HG02973 (cell line): ENCODE results near the gene USP40.

Source experiments
- ATAC-seq: cut with Tn5 transposase; IDR thresholded peaks from one replicate; pipeline ENCODE4 v1.9.1; 2021; ENCODE audit warnings: moderate library complexity; ENCODE audit not compliant: unreplicated experiment

The USP40 gene

GRCh38 chr2:233460726-233461441, 105.7 kb downstream of the USP40 start:
- no peak for ATAC-seq

- ATAC-seq = no peak
Observed at GRCh38 chr2:233459426-233459825, 107.2 kb downstream of the USP40 start.

- no peak for ATAC-seq
Observed at GRCh38 chr2:233458826-233459225, 107.8 kb downstream of the USP40 start.

GRCh38 chr2:233458031-233458610, 108.5 kb downstream of the USP40 start:
- no peak for ATAC-seq

GRCh38 chr2:233457356-233457755, 109.2 kb downstream of the USP40 start:
- no peak for ATAC-seq

GRCh38 chr2:233456934-233457333, 109.6 kb downstream of the USP40 start:
- ATAC-seq = no peak

GRCh38 chr2:233456111-233456510, 110.5 kb downstream of the USP40 start:
- ATAC-seq = no peak

- no peak for ATAC-seq
Observed at GRCh38 chr2:233455491-233455890, 111.1 kb downstream of the USP40 start.

- ATAC-seq = no peak
Observed at GRCh38 chr2:233455006-233455405, 111.6 kb downstream of the USP40 start.

GRCh38 chr2:233453916-233454315, 112.7 kb downstream of the USP40 start:
- ATAC-seq = no peak

GRCh38 chr2:233453111-233453915, 113.3 kb downstream of the USP40 start:
- no peak for ATAC-seq

GRCh38 chr2:233451950-233452349, 114.6 kb downstream of the USP40 start:
- ATAC-seq = no peak

GRCh38 chr2:233450864-233451575, 115.6 kb downstream of the USP40 start:
- ATAC-seq = no peak

- ATAC-seq = no peak
Observed at GRCh38 chr2:233449921-233450863, 116.4 kb downstream of the USP40 start.

- ATAC-seq = no peak
Observed at GRCh38 chr2:233449081-233449901, 117.3 kb downstream of the USP40 start.

- ATAC-seq = no peak
Observed at GRCh38 chr2:233448575-233448974, 118.0 kb downstream of the USP40 start.

- no peak for ATAC-seq
Observed at GRCh38 chr2:233448220-233448559, 118.4 kb downstream of the USP40 start.

- ATAC-seq = no peak
Observed at GRCh38 chr2:233447506-233448219, 118.9 kb downstream of the USP40 start.
